Activated CD4-positive, alpha-beta T cell treated with anti-CD3 and anti-CD28 coated beads for 48 hours (primary cell): ENCODE measurements around the gene FLOT2.
A peak's percentile ranks its signal among the peaks of the same experiment; 100 is the strongest.
"Not testable (repeated sequence)": the region's sequence is repeated elsewhere in the genome, so short reads cannot be mapped to it uniquely, and the experiment has no call there.

Source experiments
- DNase-seq: peaks from one replicate; pipeline ENCODE4 v3.0.0-alpha.2; 2020

FLOT2 gene

GRCh38 chr17:28895794-28896447 lies 1.6 kb downstream of the FLOT2 start:
- DNase-seq = no peak

GRCh38 chr17:28893248-28894183 lies 4.0 kb downstream of the FLOT2 start:
- DNase-seq = peak; percentile 58

- no peak for DNase-seq
Observed at GRCh38 chr17:28892024-28892423, 5.5 kb downstream of the FLOT2 start.

- DNase-seq = no peak
Observed at GRCh38 chr17:28891201-28891600, 6.3 kb downstream of the FLOT2 start.

GRCh38 chr17:28889996-28890395 lies 7.5 kb downstream of the FLOT2 start:
- DNase-seq = no peak

GRCh38 chr17:28888832-28889231 lies 8.7 kb downstream of the FLOT2 start:
- no peak for DNase-seq

GRCh38 chr17:28887871-28888471 lies 9.6 kb downstream of the FLOT2 start:
- DNase-seq = no peak

- DNase-seq = no peak
Observed at GRCh38 chr17:28885951-28886350, 11.6 kb downstream of the FLOT2 start.

- no peak for DNase-seq
Observed at GRCh38 chr17:28885363-28885762, 12.2 kb downstream of the FLOT2 start.

- DNase-seq = no peak
Observed at GRCh38 chr17:28883967-28884702, 13.4 kb downstream of the FLOT2 start.

- DNase-seq = no peak
Observed at GRCh38 chr17:28882154-28882895, 15.2 kb downstream of the FLOT2 start.

GRCh38 chr17:28881533-28882056 lies 15.9 kb downstream of the FLOT2 start:
- DNase-seq = no peak

GRCh38 chr17:28880572-28880945 lies 17.0 kb downstream of the FLOT2 start:
- no peak for DNase-seq

GRCh38 chr17:28879886-28880571 lies 17.5 kb downstream of the FLOT2 start:
- no peak for DNase-seq

- peak; percentile 31 for DNase-seq
Observed at GRCh38 chr17:28878981-28879380, 18.6 kb downstream of the FLOT2 start.

- no peak for DNase-seq
Observed at GRCh38 chr17:28878158-28878910, 19.2 kb downstream of the FLOT2 start.

GRCh38 chr17:28877150-28877711 lies 20.3 kb downstream of the FLOT2 start:
- not testable (repeated sequence) for DNase-seq

- peak; percentile 19 for DNase-seq
Observed at GRCh38 chr17:28875848-28876550, 21.5 kb downstream of the FLOT2 start.

GRCh38 chr17:28874750-28875149 lies 22.8 kb downstream of the FLOT2 start:
- DNase-seq = no peak

- no peak for DNase-seq
Observed at GRCh38 chr17:28873839-28874238, 23.7 kb downstream of the FLOT2 start.
